ENCODE results near the gene TCTN3.
"Not testable (repeated sequence)": the region's sequence is repeated elsewhere in the genome, so short reads cannot be mapped to it uniquely, and the experiment has no call there.

The TCTN3 gene

GRCh38 chr10:95675403-95676116 is 18.2 kb downstream of the TCTN3 start:
- H3K79me2 ChIP-seq (ENCODE audit: control insufficient read depth, insufficient read depth, low read length), result no peaks in the 10 kb centered on the region
- no peak overlapping the region for H3K4me2 ChIP-seq (ENCODE audit: low read length)
- no peak overlapping the region for H4K5ac ChIP-seq (ENCODE audit: low read length)
- no peak overlapping the region for H3K56ac ChIP-seq (ENCODE audit: low read length)
- peaks cover 2% of the 10 kb centered on the region for H3K36me3 ChIP-seq (ENCODE audit: control insufficient read depth, insufficient read depth, low read length)
- no peak overlapping the region for H2AK5ac ChIP-seq (ENCODE audit: low read length)
- H4K8ac ChIP-seq (ENCODE audit: low read depth, low read length), result no peak overlapping the region
- no peak overlapping the region for H2BK5ac ChIP-seq (ENCODE audit: low read length)
- H3K18ac ChIP-seq (ENCODE audit: low read length), result no peak overlapping the region
- DNase-seq, result peak; percentile 82
- H3K4me3 ChIP-seq (ENCODE audit: low read length), result no peak overlapping the region
- H3K4ac ChIP-seq (ENCODE audit: low read depth, low read length), result no peak overlapping the region
- H2BK15ac ChIP-seq (replicated peaks; ENCODE audit: low read depth), result no peak overlapping the region
- no peak overlapping the region for H3K9ac ChIP-seq (ENCODE audit: low read length)
- WGBS (ENCODE audit: extremely low coverage, insufficient coverage, low lambda C conversion rate), result no CpG with 5 or more reads among the region's 1 CpG
- H3K79me1 ChIP-seq (ENCODE audit: low read length), result no peaks in the 10 kb centered on the region
- H3K4me1 ChIP-seq (ENCODE audit: control insufficient read depth, low read depth, low read length), result no peaks in the 10 kb centered on the region
- H3K27ac ChIP-seq (ENCODE audit: low read depth, low read length), result peak overlapping the region; percentile 31
- H2BK120ac ChIP-seq (ENCODE audit: low read depth, low read length), result no peak overlapping the region
- H3K27me3 ChIP-seq (ENCODE audit: insufficient read depth, low read length, poor library complexity), result no peaks in the 10 kb centered on the region
- H3K23ac ChIP-seq (ENCODE audit: low read length), result no peak overlapping the region

- H3K9ac ChIP-seq (ENCODE audit: low read length), result no peak overlapping the region
- WGBS (ENCODE audit: extremely low coverage, insufficient coverage, low lambda C conversion rate), result no CpG with 5 or more reads among the region's 1 CpG
These were observed 19.1 kb downstream of the TCTN3 start for GRCh38 chr10:95674643-95675042.

GRCh38 chr10:95672641-95673040 is 21.1 kb downstream of the TCTN3 start:
- H2BK15ac ChIP-seq (replicated peaks; ENCODE audit: low read depth); H3K23ac ChIP-seq (ENCODE audit: low read length); H3K9ac ChIP-seq (ENCODE audit: low read length); H3K18ac ChIP-seq (ENCODE audit: low read length); H3K4me2 ChIP-seq (ENCODE audit: low read length); H2BK5ac ChIP-seq (ENCODE audit: low read length); H2AK5ac ChIP-seq (ENCODE audit: low read length); H4K5ac ChIP-seq (ENCODE audit: low read length); H3K4me1 ChIP-seq (ENCODE audit: control insufficient read depth, low read depth, low read length); H3K36me3 ChIP-seq (ENCODE audit: control insufficient read depth, insufficient read depth, low read length); H3K79me2 ChIP-seq (ENCODE audit: control insufficient read depth, insufficient read depth, low read length); H3K79me1 ChIP-seq (ENCODE audit: low read length); H3K4me3 ChIP-seq (ENCODE audit: low read length); DNase-seq; H3K27me3 ChIP-seq (ENCODE audit: insufficient read depth, low read length, poor library complexity); H4K8ac ChIP-seq (ENCODE audit: low read depth, low read length); H3K4ac ChIP-seq (ENCODE audit: low read depth, low read length); H3K56ac ChIP-seq (ENCODE audit: low read length); H3K27ac ChIP-seq (ENCODE audit: low read depth, low read length); H2BK120ac ChIP-seq (ENCODE audit: low read depth, low read length): not testable (repeated sequence)
- WGBS (ENCODE audit: extremely low coverage, insufficient coverage, low lambda C conversion rate), result no CpG with 5 or more reads among the region's 7 CpGs

More at GRCh38 chr10:95674643-95675042, 19.1 kb downstream of the TCTN3 start:
- Histone ChIP-seq H3K4me2 (ENCODE audit: low read length) (no peak overlapping the region), H3K4ac (ENCODE audit: low read depth, low read length) (no peak overlapping the region), H3K79me2 (ENCODE audit: control insufficient read depth, insufficient read depth, low read length) (no peaks in the 10 kb centered on the region), H3K27ac (ENCODE audit: low read depth, low read length) (no peak overlapping the region), H4K5ac (ENCODE audit: low read length) (no peak overlapping the region), H4K8ac (ENCODE audit: low read depth, low read length) (no peak overlapping the region), H3K79me1 (ENCODE audit: low read length) (no peaks in the 10 kb centered on the region), H3K36me3 (ENCODE audit: control insufficient read depth, insufficient read depth, low read length) (no peaks in the 10 kb centered on the region), H2BK15ac (replicated peaks; ENCODE audit: low read depth) (no peak overlapping the region), H2AK5ac (ENCODE audit: low read length) (no peak overlapping the region), H3K18ac (ENCODE audit: low read length) (no peak overlapping the region), H2BK5ac (ENCODE audit: low read length) (no peak overlapping the region), H3K4me1 (ENCODE audit: control insufficient read depth, low read depth, low read length) (no peaks in the 10 kb centered on the region), H3K4me3 (ENCODE audit: low read length) (no peak overlapping the region), H3K27me3 (ENCODE audit: insufficient read depth, low read length, poor library complexity) (no peaks in the 10 kb centered on the region), H2BK120ac (ENCODE audit: low read depth, low read length) (no peak overlapping the region), H3K56ac (ENCODE audit: low read length) (no peak overlapping the region), H3K23ac (ENCODE audit: low read length) (no peak overlapping the region)
- no peak for DNase-seq

GRCh38 chr10:95664543-95664942 is 29.2 kb downstream of the TCTN3 start:
- Histone ChIP-seq H3K18ac (ENCODE audit: low read length) (no peak overlapping the region), H3K4me1 (ENCODE audit: control insufficient read depth, low read depth, low read length) (no peaks in the 10 kb centered on the region), H2BK5ac (ENCODE audit: low read length) (no peak overlapping the region), H3K79me1 (ENCODE audit: low read length) (no peaks in the 10 kb centered on the region), H2AK5ac (ENCODE audit: low read length) (no peak overlapping the region), H3K9ac (ENCODE audit: low read length) (no peak overlapping the region), H3K27me3 (ENCODE audit: insufficient read depth, low read length, poor library complexity) (no peaks in the 10 kb centered on the region), H4K5ac (ENCODE audit: low read length) (no peak overlapping the region), H3K4me3 (ENCODE audit: low read length) (no peak overlapping the region), H3K4ac (ENCODE audit: low read depth, low read length) (no peak overlapping the region), H3K56ac (ENCODE audit: low read length) (no peak overlapping the region), H3K4me2 (ENCODE audit: low read length) (no peak overlapping the region), H3K23ac (ENCODE audit: low read length) (no peak overlapping the region), H3K27ac (ENCODE audit: low read depth, low read length) (no peak overlapping the region), H2BK120ac (ENCODE audit: low read depth, low read length) (no peak overlapping the region), H2BK15ac (replicated peaks; ENCODE audit: low read depth) (no peak overlapping the region), H3K36me3 (ENCODE audit: control insufficient read depth, insufficient read depth, low read length) (peaks cover 2% of the 10 kb centered on the region), H3K79me2 (ENCODE audit: control insufficient read depth, insufficient read depth, low read length) (no peaks in the 10 kb centered on the region), H4K8ac (ENCODE audit: low read depth, low read length) (no peak overlapping the region)
- no peak for DNase-seq

GRCh38 chr10:95663496-95663895 is 30.2 kb downstream of the TCTN3 start:
- no peak for DNase-seq
- Histone ChIP-seq H4K8ac (ENCODE audit: low read depth, low read length) (no peak overlapping the region), H3K4me3 (ENCODE audit: low read length) (no peak overlapping the region), H3K27ac (ENCODE audit: low read depth, low read length) (no peak overlapping the region), H3K18ac (ENCODE audit: low read length) (no peak overlapping the region), H3K79me2 (ENCODE audit: control insufficient read depth, insufficient read depth, low read length) (no peaks in the 10 kb centered on the region), H3K79me1 (ENCODE audit: low read length) (no peaks in the 10 kb centered on the region), H2BK15ac (replicated peaks; ENCODE audit: low read depth) (no peak overlapping the region), H2BK5ac (ENCODE audit: low read length) (no peak overlapping the region), H3K4me1 (ENCODE audit: control insufficient read depth, low read depth, low read length) (no peaks in the 10 kb centered on the region), H4K5ac (ENCODE audit: low read length) (no peak overlapping the region), H3K56ac (ENCODE audit: low read length) (no peak overlapping the region), H3K27me3 (ENCODE audit: insufficient read depth, low read length, poor library complexity) (no peaks in the 10 kb centered on the region), H2BK120ac (ENCODE audit: low read depth, low read length) (no peak overlapping the region), H3K36me3 (ENCODE audit: control insufficient read depth, insufficient read depth, low read length) (peaks cover 2% of the 10 kb centered on the region), H3K9ac (ENCODE audit: low read length) (no peak overlapping the region), H3K4me2 (ENCODE audit: low read length) (no peak overlapping the region), H3K4ac (ENCODE audit: low read depth, low read length) (no peak overlapping the region), H2AK5ac (ENCODE audit: low read length) (no peak overlapping the region), H3K23ac (ENCODE audit: low read length) (no peak overlapping the region)
- WGBS (ENCODE audit: extremely low coverage, insufficient coverage, low lambda C conversion rate), result no CpG with 5 or more reads among the region's 1 CpG

GRCh38 chr10:95661818-95662217 is 31.9 kb downstream of the TCTN3 start:
- peaks cover 2% of the 10 kb centered on the region for H3K36me3 ChIP-seq (ENCODE audit: control insufficient read depth, insufficient read depth, low read length)
- H3K79me1 ChIP-seq (ENCODE audit: low read length), result no peaks in the 10 kb centered on the region
- no peaks in the 10 kb centered on the region for H3K79me2 ChIP-seq (ENCODE audit: control insufficient read depth, insufficient read depth, low read length)
- H2AK5ac ChIP-seq (ENCODE audit: low read length), result no peak overlapping the region
- no peaks in the 10 kb centered on the region for H3K4me1 ChIP-seq (ENCODE audit: control insufficient read depth, low read depth, low read length)
- WGBS (ENCODE audit: extremely low coverage, insufficient coverage, low lambda C conversion rate), result no CpG with 5 or more reads among the region's 1 CpG
- H2BK15ac ChIP-seq (replicated peaks; ENCODE audit: low read depth), result no peak overlapping the region
- H3K23ac ChIP-seq (ENCODE audit: low read length), result no peak overlapping the region
- no peak overlapping the region for H3K4me2 ChIP-seq (ENCODE audit: low read length)
- no peak overlapping the region for H3K9ac ChIP-seq (ENCODE audit: low read length)
- H3K56ac ChIP-seq (ENCODE audit: low read length), result no peak overlapping the region
- no peak overlapping the region for H3K4ac ChIP-seq (ENCODE audit: low read depth, low read length)
- H3K18ac ChIP-seq (ENCODE audit: low read length), result no peak overlapping the region
- H3K27me3 ChIP-seq (ENCODE audit: insufficient read depth, low read length, poor library complexity), result no peaks in the 10 kb centered on the region
- H4K5ac ChIP-seq (ENCODE audit: low read length), result no peak overlapping the region
- no peak for DNase-seq
- H2BK5ac ChIP-seq (ENCODE audit: low read length), result no peak overlapping the region
- no peak overlapping the region for H4K8ac ChIP-seq (ENCODE audit: low read depth, low read length)
- H3K4me3 ChIP-seq (ENCODE audit: low read length), result no peak overlapping the region
- H2BK120ac ChIP-seq (ENCODE audit: low read depth, low read length), result no peak overlapping the region
- no peak overlapping the region for H3K27ac ChIP-seq (ENCODE audit: low read depth, low read length)
